ENCODE results near the gene DRD2.

DRD2 gene

GRCh38 chr11:113363406-113363805 lies 111.8 kb downstream of the DRD2 start:
- no peak for FAIRE-seq
